KOPT-K1 (cell line): ENCODE results near the gene DAD1.

Experiments
- H3K27ac ChIP-seq: fragments of 200-600 bp; sonication (generic); 2 replicates; pipeline ENCODE4 v1.5.1; 2016; ENCODE audit warnings: antibody characterized with exemption, mild to moderate bottlenecking, low read depth, low read length; ENCODE audit not compliant: poor library complexity, severe bottlenecking
- H3K36me3 ChIP-seq: fragments of 200-600 bp; sonication (generic); 2 replicates; pipeline ENCODE4 v1.5.1; 2017; ENCODE audit warnings: antibody characterized with exemption, mild to moderate bottlenecking, low read length, moderate library complexity; ENCODE audit not compliant: insufficient read depth
- H3K9me3 ChIP-seq: fragments of 200-600 bp; sonication (generic); 2 replicates; pipeline ENCODE4 v1.5.1; 2017; ENCODE audit warnings: antibody characterized with exemption, low read length, mild to moderate bottlenecking; ENCODE audit not compliant: insufficient read depth, poor library complexity, severe bottlenecking

The DAD1 gene

GRCh38 chr14:22607291-22607690, 18.3 kb upstream of the DAD1 start:
- Histone ChIP-seq H3K36me3 (no peaks in the 10 kb centered on the region), H3K27ac (no peak overlapping the region), H3K9me3 (no peaks in the 10 kb centered on the region)

DNA sequence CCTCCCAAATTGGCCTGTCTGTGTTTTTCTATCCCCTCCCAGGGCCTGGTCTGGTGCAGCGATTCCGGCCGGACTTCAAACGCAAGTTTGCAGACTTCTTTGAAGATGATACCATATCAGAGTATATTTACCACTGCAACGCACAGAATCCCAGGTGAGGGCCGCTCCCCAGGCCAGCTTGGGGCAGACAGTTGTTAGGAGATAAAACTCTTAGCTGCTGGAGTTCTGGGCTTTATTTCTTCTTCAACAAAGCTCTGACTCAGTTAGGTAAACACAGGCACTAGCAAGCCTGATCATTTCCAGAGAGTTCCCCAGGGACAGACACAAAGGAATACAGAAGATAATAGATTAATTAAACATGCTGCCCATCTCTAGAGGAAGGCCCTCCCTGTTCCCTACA, 17.4 kb upstream of the DAD1 start:
- Histone ChIP-seq H3K27ac (no peak overlapping the region), H3K36me3 (no peaks in the 10 kb centered on the region), H3K9me3 (no peaks in the 10 kb centered on the region)

- Histone ChIP-seq H3K9me3 (no peaks in the 10 kb centered on the region), H3K27ac (no peak overlapping the region), H3K36me3 (no peaks in the 10 kb centered on the region)
Observed at GRCh38 chr14:22602862-22603261, 13.8 kb upstream of the DAD1 start.

DNA sequence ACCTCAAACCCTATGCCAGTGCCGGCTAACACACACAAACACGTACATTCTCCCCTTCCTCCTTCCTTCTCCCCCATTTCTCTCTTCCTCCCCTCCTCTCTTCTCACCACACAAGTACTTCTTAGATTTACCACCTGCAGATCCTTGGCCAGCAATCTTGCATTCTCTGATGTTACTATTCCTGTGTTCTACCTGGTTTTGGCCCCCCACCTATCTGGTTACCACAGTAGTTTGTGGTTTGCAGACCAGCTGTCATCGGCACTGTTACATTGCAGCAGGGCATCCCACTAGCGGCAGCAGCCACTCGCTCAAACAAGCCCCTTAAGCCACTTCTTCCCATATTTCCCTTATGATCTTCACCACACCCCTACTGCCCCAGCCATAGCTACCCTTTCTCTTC, 13.0 kb upstream of the DAD1 start:
- no peaks in the 10 kb centered on the region for H3K36me3 ChIP-seq
- no peaks in the 10 kb centered on the region for H3K9me3 ChIP-seq
- no peak overlapping the region for H3K27ac ChIP-seq

GRCh38 chr14:22601456-22601855, 12.4 kb upstream of the DAD1 start:
- no peaks in the 10 kb centered on the region for H3K36me3 ChIP-seq
- no peak overlapping the region for H3K27ac ChIP-seq
- no peaks in the 10 kb centered on the region for H3K9me3 ChIP-seq

DNA sequence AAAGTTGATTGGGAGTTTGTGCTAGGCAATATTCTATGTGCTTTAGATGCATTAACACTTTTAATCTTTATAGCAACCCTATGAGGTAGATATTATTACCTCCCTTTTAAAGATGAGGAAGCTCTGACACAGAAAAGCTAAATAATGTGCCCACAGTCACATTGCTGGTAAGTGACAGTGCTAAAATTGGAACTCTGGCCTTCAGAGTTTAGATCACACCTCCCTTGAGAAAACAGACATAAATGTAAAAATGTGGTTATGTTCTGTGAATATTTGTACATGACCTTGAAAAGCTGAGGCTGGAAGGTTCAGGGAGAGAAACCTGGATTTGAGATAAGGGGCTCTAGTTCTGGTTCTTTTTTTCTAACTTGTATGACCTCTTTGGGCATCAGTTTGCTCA, 11.0 kb upstream of the DAD1 start:
- H3K36me3 ChIP-seq: no peaks in the 10 kb centered on the region
- no peak overlapping the region for H3K27ac ChIP-seq
- no peaks in the 10 kb centered on the region for H3K9me3 ChIP-seq

DNA sequence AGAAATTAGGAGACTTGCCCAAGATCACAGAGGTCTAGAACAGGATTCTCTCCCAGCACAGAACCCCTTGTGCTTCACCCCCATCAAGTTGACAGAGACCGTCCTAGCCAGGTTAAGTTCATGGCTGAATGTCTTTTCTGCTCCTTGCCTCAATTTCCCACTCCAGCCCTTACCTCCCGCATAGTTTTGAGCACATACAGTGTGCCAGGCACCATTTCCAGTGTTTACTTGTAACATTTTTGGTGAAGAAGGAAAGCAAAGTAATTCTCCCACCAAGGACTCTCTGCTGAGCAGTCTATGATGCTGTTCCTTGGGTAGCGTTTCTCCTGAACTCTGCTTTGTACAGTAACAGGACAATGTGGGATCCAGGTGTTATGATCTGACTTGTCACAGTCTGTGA, 10.3 kb upstream of the DAD1 start:
- Histone ChIP-seq H3K9me3 (no peaks in the 10 kb centered on the region), H3K36me3 (no peaks in the 10 kb centered on the region), H3K27ac (no peak overlapping the region)

DNA sequence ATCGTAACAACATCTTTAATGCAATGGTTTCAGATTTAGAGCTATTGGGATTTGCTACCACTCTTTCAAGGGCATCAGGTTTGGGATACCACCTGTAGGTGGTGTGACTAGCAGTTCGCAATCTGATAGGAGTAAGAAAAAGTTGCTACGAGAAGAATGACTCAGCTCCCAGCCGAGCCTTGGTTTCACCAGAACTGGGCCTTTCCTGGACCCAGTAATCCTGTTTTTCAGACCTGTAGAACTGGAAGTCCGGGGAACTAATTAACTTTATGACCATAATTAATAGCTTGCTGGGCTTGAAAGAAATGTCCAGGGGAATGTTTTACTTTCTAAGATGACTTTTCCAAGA, 9.8 kb upstream of the DAD1 start:
- no peak overlapping the region for H3K27ac ChIP-seq
- H3K36me3 ChIP-seq: no peaks in the 10 kb centered on the region
- no peaks in the 10 kb centered on the region for H3K9me3 ChIP-seq

- H3K36me3 ChIP-seq: no peaks in the 10 kb centered on the region
- H3K27ac ChIP-seq: peak within 1 kb of the TSS; percentile 11
Observed at GRCh38 chr14:22598099-22598895, 9.3 kb upstream of the DAD1 start, which contains the start of gene ABHD4. Gene ABHD4 (plus strand): TSS chr14:22598300. CDS start chr14:22598307, 7 bp downstream.

GRCh38 chr14:22597771-22598098, 8.7 kb upstream of the DAD1 start:
- H3K36me3 ChIP-seq: no peaks in the 10 kb centered on the region
- H3K9me3 ChIP-seq: no peaks in the 10 kb centered on the region
- no peak overlapping the region for H3K27ac ChIP-seq

More at GRCh38 chr14:22598099-22598895, 9.3 kb upstream of the DAD1 start, which contains the start of gene ABHD4:
- H3K9me3 ChIP-seq: no peaks in the 10 kb centered on the region

DNA sequence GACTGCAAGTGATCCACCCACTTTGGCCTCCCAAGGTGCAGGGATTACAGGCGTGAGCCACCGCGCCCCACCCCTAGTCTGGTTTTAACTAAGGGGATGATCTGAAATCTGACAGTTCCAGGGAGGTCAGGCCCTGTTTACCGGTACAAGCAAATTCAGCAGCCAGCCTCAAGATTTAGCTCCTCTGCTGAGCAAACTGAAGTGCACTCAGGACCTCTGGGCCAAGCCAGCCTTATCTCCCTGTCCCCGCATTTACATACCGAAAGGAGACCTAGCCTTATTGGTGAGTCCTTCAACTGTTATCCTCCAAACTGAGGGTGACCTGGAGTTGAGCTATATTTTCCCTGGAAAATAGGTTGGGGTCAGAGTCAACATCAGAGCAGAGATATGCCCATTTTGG, 8.2 kb upstream of the DAD1 start:
- Histone ChIP-seq H3K27ac (no peak overlapping the region), H3K36me3 (no peaks in the 10 kb centered on the region), H3K9me3 (no peaks in the 10 kb centered on the region)

DNA sequence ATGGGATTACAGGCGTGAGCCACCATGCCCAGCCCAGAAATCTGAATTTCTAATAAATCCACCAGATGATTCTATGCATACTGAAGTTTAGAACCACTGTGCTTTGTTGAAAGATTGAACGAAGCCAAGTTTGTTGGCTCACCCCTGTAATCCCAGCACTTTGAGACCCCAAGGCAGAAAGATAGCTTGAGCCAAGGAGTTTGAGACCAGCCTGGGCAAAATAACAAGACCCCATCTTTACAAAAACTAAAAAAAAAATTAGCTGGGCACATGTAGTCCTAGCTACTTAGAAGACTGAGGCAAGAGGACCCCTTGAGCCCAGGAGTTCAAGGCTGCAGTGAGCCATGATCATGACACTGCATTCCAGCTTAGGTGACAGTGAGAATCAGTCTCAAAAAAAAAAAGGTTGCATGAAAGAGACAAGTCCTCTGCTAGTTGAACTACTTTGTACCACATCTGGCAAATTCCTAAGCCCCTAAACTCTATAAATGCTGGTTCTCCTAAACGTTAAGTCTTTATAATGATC, 7.4 kb upstream of the DAD1 start:
- no peaks in the 10 kb centered on the region for H3K9me3 ChIP-seq
- H3K36me3 ChIP-seq: no peaks in the 10 kb centered on the region
- no peak overlapping the region for H3K27ac ChIP-seq

GRCh38 chr14:22594156-22594716, 5.2 kb upstream of the DAD1 start:
- no peak overlapping the region for H3K27ac ChIP-seq

GRCh38 chr14:22593601-22594000, 4.6 kb upstream of the DAD1 start:
- H3K36me3 ChIP-seq: no peaks in the 10 kb centered on the region
- no peak overlapping the region for H3K27ac ChIP-seq
- H3K9me3 ChIP-seq: no peaks in the 10 kb centered on the region

More at GRCh38 chr14:22594156-22594716, 5.2 kb upstream of the DAD1 start:
- Histone ChIP-seq H3K9me3 (no peaks in the 10 kb centered on the region), H3K36me3 (no peaks in the 10 kb centered on the region)

DNA sequence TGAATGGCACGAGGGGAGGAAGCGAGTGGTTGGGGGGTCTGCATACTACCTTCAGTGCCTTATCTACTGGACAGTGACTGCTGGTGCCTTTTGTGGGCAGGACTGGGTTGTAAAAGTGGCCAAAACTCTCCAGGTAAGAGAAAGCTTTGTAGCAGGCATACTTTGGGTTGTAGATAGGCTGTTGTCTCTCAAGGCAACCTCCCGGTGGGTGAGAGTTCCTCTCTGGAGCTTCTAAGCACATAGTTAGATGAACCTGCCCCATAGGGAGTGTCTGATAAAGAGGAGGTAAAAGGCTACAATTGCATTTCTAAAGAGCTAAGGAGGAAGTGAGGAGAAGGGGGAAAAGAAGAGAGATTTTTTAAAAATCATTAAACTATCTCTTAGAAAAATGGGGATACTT, 4.2 kb upstream of the DAD1 start:
- no peaks in the 10 kb centered on the region for H3K36me3 ChIP-seq
- no peak overlapping the region for H3K27ac ChIP-seq
- H3K9me3 ChIP-seq: no peaks in the 10 kb centered on the region
